Keratinocyte (primary cell): ENCODE results near the gene PCSK6. TPM values are rescaled to one million over a fixed set of nuclear protein-coding genes. Genes with fewer than 3 reads are reported as not detected.

Experiments used
- DNase-seq: peaks from one replicate; pipeline ENCODE4 v3.0.0-alpha.2; 2011; ENCODE audit warnings: low read depth, missing footprints, low spot score
- FAIRE-seq: peaks from 2 replicates; lab custom pipeline; 2011; peaks lifted over from hg19 to GRCh38; lab: Jason Lieb, UNC
- H2AFZ ChIP-seq: 2 replicates; pipeline ENCODE4 v1.6.0; 2012; ENCODE audit warnings: low read length, control low read depth, inconsistent platforms; ENCODE audit not compliant: control insufficient read depth
- H3K27ac ChIP-seq: 2 replicates; pipeline ENCODE4 v1.5.1; 2011; ENCODE audit warnings: low read length; ENCODE audit not compliant: control insufficient read depth, insufficient read depth
- H3K27me3 ChIP-seq: 3 replicates; pipeline ENCODE4 v1.6.0; 2011; ENCODE audit warnings: low read length; ENCODE audit not compliant: control insufficient read depth, insufficient read depth; ENCODE audit errors: extremely low read depth
- H3K36me3 ChIP-seq, 2 experiments: 2 replicates in 1 of 2; 3 replicates in 1 of 2; pipeline ENCODE4 v1.5.1; 2011; ENCODE audit warnings: low read length in 2 of 2, mild to moderate bottlenecking in 1 of 2; ENCODE audit not compliant: control insufficient read depth in 2 of 2, insufficient read depth in 2 of 2; ENCODE audit errors: extremely low read depth in 1 of 2
- H3K4me1 ChIP-seq: 3 replicates; pipeline ENCODE4 v1.5.1; 2011; ENCODE audit warnings: low read length; ENCODE audit not compliant: control insufficient read depth, insufficient read depth; ENCODE audit errors: extremely low read depth
- H3K4me2 ChIP-seq: 3 replicates; pipeline ENCODE4 v1.6.0; 2011; ENCODE audit warnings: low read depth, low read length; ENCODE audit not compliant: control insufficient read depth, insufficient read depth; ENCODE audit errors: extremely low read depth
- H3K4me3 ChIP-seq, 3 experiments: fragments of 200-600 bp in 1 of 3; sonication (generic) in 1 of 3; 2 replicates in 2 of 3; 3 replicates in 1 of 3; pipeline ENCODE4 v1.5.1; 2011 to 2016; ENCODE audit warnings: low read length in 3 of 3, mild to moderate bottlenecking in 3 of 3, control low read depth in 2 of 3, inconsistent platforms in 1 of 3, low read depth in 1 of 3, mixed read lengths in 1 of 3, mixed run types in 1 of 3, moderate library complexity in 1 of 3; ENCODE audit not compliant: control insufficient read depth in 2 of 3, insufficient read depth in 2 of 3; ENCODE audit errors: extremely low read depth in 1 of 3
- H3K79me2 ChIP-seq: 2 replicates; pipeline ENCODE4 v1.6.0; 2012; ENCODE audit warnings: low read length; ENCODE audit not compliant: control insufficient read depth, insufficient read depth
- H3K9ac ChIP-seq: 3 replicates; pipeline ENCODE4 v1.6.0; 2011; ENCODE audit warnings: low read length; ENCODE audit not compliant: control insufficient read depth, insufficient read depth; ENCODE audit errors: extremely low read depth
- H3K9me1 ChIP-seq: 3 replicates; pipeline ENCODE4 v1.6.0; 2011; ENCODE audit warnings: low read length; ENCODE audit not compliant: control insufficient read depth, insufficient read depth; ENCODE audit errors: extremely low read depth
- H3K9me3 ChIP-seq: 2 replicates; pipeline ENCODE4 v1.5.1; 2012; ENCODE audit warnings: low read depth, low read length; ENCODE audit not compliant: control insufficient read depth
- H4K20me1 ChIP-seq: 3 replicates; pipeline ENCODE4 v1.6.0; 2011; ENCODE audit warnings: low read length; ENCODE audit not compliant: control insufficient read depth, insufficient read depth; ENCODE audit errors: extremely low read depth
- CTCF ChIP-seq, 3 experiments: IDR thresholded peaks in 1 of 3; conservative IDR thresholded peaks in 1 of 3; optimal IDR thresholded peaks in 1 of 3; 2 replicates in 2 of 3; 3 replicates in 1 of 3; pipeline versions ENCODE3 to v1.5.1; 2011; ENCODE audit warnings: low read length in 3 of 3, mild to moderate bottlenecking in 3 of 3, moderate library complexity in 2 of 3, control low read depth in 1 of 3, inconsistent platforms in 1 of 3; ENCODE audit not compliant: insufficient read depth in 2 of 3; ENCODE audit errors: extremely low read depth in 1 of 3
- EZH2 ChIP-seq: IDR thresholded peaks from one replicate; pipeline ENCODE4 v1.6.1; 2012; ENCODE audit warnings: inconsistent platforms, mild to moderate bottlenecking, low read length, moderate library complexity
- dilution Hi-C: fragments of 300-500 bp; cut with MboI; formaldehyde crosslinking; loops from one replicate; pipeline ENCODE4 v1.7.0; 2020; ENCODE audit warnings: low sequenced_read_pairs; ENCODE audit not compliant: extremely low pct_ligation_motif_present
- polyA plus RNA-seq, 5 experiments: library from polyadenylated mRNA; depleted of rRNA in 3 of 5; stranded (reverse) in 3 of 5; stranded (forward) in 1 of 5; unstranded in 1 of 5; fragments of >200 nt; gene quantifications; 1 replicate in 1 of 5; 2 replicates in 3 of 5; 3 replicates in 1 of 5; pipeline versions ENCODE4 v1.2.1 to v1.2.3, GENCODE V29; 2011 to 2012; ENCODE audit warnings: missing spikeins in 2 of 5, low read depth in 1 of 5, low replicate concordance in 1 of 5

PCSK6 gene
- polyA plus RNA-seq, 1 donor (not counting 4 experiments of a cell fraction or from before 2014, with no cell fraction given): 3.1 TPM

DNA sequence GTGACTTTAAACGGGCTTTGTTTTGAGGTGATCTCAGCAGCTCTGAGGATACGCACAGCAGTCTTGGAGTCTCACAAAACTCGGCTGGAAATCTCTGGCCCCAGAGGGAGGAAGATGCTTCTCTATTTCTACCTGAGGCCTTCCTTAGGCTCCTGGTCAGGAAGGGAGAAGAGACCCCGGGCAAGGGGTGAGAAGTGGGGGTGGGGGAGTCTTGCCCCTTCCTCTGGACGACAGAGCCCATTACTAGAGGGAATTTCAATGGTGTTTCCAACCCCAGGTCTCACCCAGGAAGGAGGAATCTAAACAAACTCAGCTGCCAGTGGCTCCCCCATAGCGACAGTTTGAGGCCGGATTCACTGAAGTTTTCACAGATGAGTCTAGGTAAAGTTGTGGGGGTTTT, 37.4 kb upstream of the PCSK6 start:
- no peaks in the 10 kb centered on the region for H3K79me2 ChIP-seq
- dilution Hi-C loops: no loop called here
- H3K4me3 ChIP-seq: no peak overlapping the region
- peaks cover 9% of the 10 kb centered on the region for H3K27me3 ChIP-seq
- no peak for TF ChIP-seq CTCF (optimal IDR thresholded peaks at IDR 0.05 in 1 of 3, IDR thresholded peaks at IDR 0.05 in 1 of 3, conservative IDR thresholded peaks at IDR 0.05 in 1 of 3; ENCODE audit: extremely low read depth in 1 of 3, insufficient read depth in 2 of 3, low read length in 3 of 3)
- H2AFZ ChIP-seq: no peak overlapping the region
- no peaks in the 10 kb centered on the region for H3K9me3 ChIP-seq
- FAIRE-seq (no peak), DNase-seq (no peak)
- no peaks in the 10 kb centered on the region for H3K9me1 ChIP-seq
- no peaks in the 10 kb centered on the region for H3K36me3 ChIP-seq
- no peak overlapping the region for H3K9ac ChIP-seq
- no peaks in the 10 kb centered on the region for H3K4me1 ChIP-seq
- H3K27ac ChIP-seq: no peak overlapping the region
- no peak overlapping the region for H3K4me2 ChIP-seq
- H4K20me1 ChIP-seq: no peaks in the 10 kb centered on the region

- dilution Hi-C loops: no loop called here
- no peaks in the 10 kb centered on the region for H3K36me3 ChIP-seq
- no peak for FAIRE-seq
Measured at GRCh38 chr15:101526442-101526841, 36.9 kb upstream of the PCSK6 start.

More at GRCh38 chr15:101526442-101526841, 36.9 kb upstream of the PCSK6 start:
- Histone ChIP-seq H3K27ac (no peak overlapping the region), H3K4me1 (no peaks in the 10 kb centered on the region), H3K9me3 (no peaks in the 10 kb centered on the region), H3K79me2 (no peaks in the 10 kb centered on the region), H3K4me2 (no peak overlapping the region), H3K4me3 (no peak overlapping the region), H2AFZ (no peak overlapping the region), H3K9me1 (no peaks in the 10 kb centered on the region), H4K20me1 (no peaks in the 10 kb centered on the region), H3K27me3 (peaks cover 9% of the 10 kb centered on the region), H3K9ac (no peak overlapping the region)
- no peak for DNase-seq
- TF ChIP-seq CTCF (optimal IDR thresholded peaks at IDR 0.05 in 1 of 3, IDR thresholded peaks at IDR 0.05 in 1 of 3, conservative IDR thresholded peaks at IDR 0.05 in 1 of 3; ENCODE audit: extremely low read depth in 1 of 3, insufficient read depth in 2 of 3, low read length in 3 of 3): no peak
- TF ChIP-seq EZH2: no peak
